ENCODE measurements around the gene TNK2.

TNK2 gene

GRCh38 chr3:195870937-195871336 lies 37.4 kb downstream of the TNK2 start:
- no peaks in the 10 kb centered on the region; the same call in 1 of the 2 replicates for H3F3A ChIP-seq (ENCODE audit: insufficient read depth)
- no peak overlapping the region for H2AFZ ChIP-seq (ENCODE audit: low read depth, low read length, severe bottlenecking)

GRCh38 chr3:195870442-195870841 lies 37.9 kb downstream of the TNK2 start:
- no peaks in the 10 kb centered on the region for H3K79me2 ChIP-seq (ENCODE audit: insufficient read depth, low read length)
- H3K9me3 ChIP-seq (ENCODE audit: insufficient read depth, low read length): no peaks in the 10 kb centered on the region
- H3K9me2 ChIP-seq (replicated peaks; ENCODE audit: insufficient read depth, low read length): no peaks in the 10 kb centered on the region
- no peak overlapping the region for H3K9ac ChIP-seq (ENCODE audit: low read length)
- no peaks in the 10 kb centered on the region for H3K27me3 ChIP-seq (ENCODE audit: low read length)
- no peaks in the 10 kb centered on the region for H4K20me1 ChIP-seq (ENCODE audit: low read depth, low read length)
- no peak overlapping the region for H3K4me3 ChIP-seq (ENCODE audit: insufficient read depth, low read length, poor library complexity, severe bottlenecking)
- no peak overlapping the region for H2AFZ ChIP-seq (ENCODE audit: low read depth, low read length, severe bottlenecking)
- no peak overlapping the region for H3K27ac ChIP-seq (ENCODE audit: low read depth, low read length)
- H3K36me3 ChIP-seq (ENCODE audit: low read length): no peaks in the 10 kb centered on the region
- no peak overlapping the region for H3K4me2 ChIP-seq (ENCODE audit: low read depth, low read length, poor library complexity, severe bottlenecking)
- H3F3A ChIP-seq (ENCODE audit: insufficient read depth): no peaks in the 10 kb centered on the region; the same call in 1 of the 2 replicates
- TF ChIP-seq CTCF (IDR thresholded peaks at IDR 0.05; ENCODE audit: insufficient read depth, low read length, poor library complexity, severe bottlenecking): no peak
- no peak for TF ChIP-seq EZH2phosphoT487 (conservative IDR thresholded peaks at IDR 0.05; ENCODE audit: low read length)

More at GRCh38 chr3:195870937-195871336, 37.4 kb downstream of the TNK2 start:
- no peak for TF ChIP-seq EZH2phosphoT487 (conservative IDR thresholded peaks at IDR 0.05; ENCODE audit: low read length)
- TF ChIP-seq CTCF (IDR thresholded peaks at IDR 0.05; ENCODE audit: insufficient read depth, low read length, poor library complexity, severe bottlenecking): no peak
- Histone ChIP-seq H3K9ac (ENCODE audit: low read length) (no peak overlapping the region), H3K9me3 (ENCODE audit: insufficient read depth, low read length) (no peaks in the 10 kb centered on the region), H3K4me3 (ENCODE audit: insufficient read depth, low read length, poor library complexity, severe bottlenecking) (no peak overlapping the region), H4K20me1 (ENCODE audit: low read depth, low read length) (no peaks in the 10 kb centered on the region), H3K79me2 (ENCODE audit: insufficient read depth, low read length) (no peaks in the 10 kb centered on the region), H3K9me2 (replicated peaks; ENCODE audit: insufficient read depth, low read length) (no peaks in the 10 kb centered on the region), H3K27ac (ENCODE audit: low read depth, low read length) (no peak overlapping the region), H3K36me3 (ENCODE audit: low read length) (no peaks in the 10 kb centered on the region), H3K4me2 (ENCODE audit: low read depth, low read length, poor library complexity, severe bottlenecking) (no peak overlapping the region), H3K27me3 (ENCODE audit: low read length) (no peaks in the 10 kb centered on the region)

GRCh38 chr3:195869413-195870001 lies 38.8 kb downstream of the TNK2 start:
- H3K27me3 ChIP-seq (ENCODE audit: low read length): no peaks in the 10 kb centered on the region
- no peak overlapping the region for H3K27ac ChIP-seq (ENCODE audit: low read depth, low read length)
- no peak for TF ChIP-seq EZH2phosphoT487 (conservative IDR thresholded peaks at IDR 0.05; ENCODE audit: low read length)
- no peak for TF ChIP-seq CTCF (IDR thresholded peaks at IDR 0.05; ENCODE audit: insufficient read depth, low read length, poor library complexity, severe bottlenecking)
- H3F3A ChIP-seq (ENCODE audit: insufficient read depth): no peaks in the 10 kb centered on the region; the same call in 1 of the 2 replicates
- no peaks in the 10 kb centered on the region for H4K20me1 ChIP-seq (ENCODE audit: low read depth, low read length)
- H3K9ac ChIP-seq (ENCODE audit: low read length): no peak overlapping the region
- H3K36me3 ChIP-seq (ENCODE audit: low read length): no peaks in the 10 kb centered on the region
- no peaks in the 10 kb centered on the region for H3K79me2 ChIP-seq (ENCODE audit: insufficient read depth, low read length)
- no peaks in the 10 kb centered on the region for H3K9me2 ChIP-seq (replicated peaks; ENCODE audit: insufficient read depth, low read length)
- no peaks in the 10 kb centered on the region for H3K9me3 ChIP-seq (ENCODE audit: insufficient read depth, low read length)
- H3K4me2 ChIP-seq (ENCODE audit: low read depth, low read length, poor library complexity, severe bottlenecking): no peak overlapping the region
- H3K4me3 ChIP-seq (ENCODE audit: insufficient read depth, low read length, poor library complexity, severe bottlenecking): no peak overlapping the region
- no peak overlapping the region for H2AFZ ChIP-seq (ENCODE audit: low read depth, low read length, severe bottlenecking)
